Measurements from ENCODE around the gene AREL1. TPM values are rescaled to one million over a fixed set of nuclear protein-coding genes. Genes with fewer than 3 reads are reported as not detected.

Gene AREL1
- total RNA-seq, 1 experiment from 2014 or later, result 45.9 TPM

DNA sequence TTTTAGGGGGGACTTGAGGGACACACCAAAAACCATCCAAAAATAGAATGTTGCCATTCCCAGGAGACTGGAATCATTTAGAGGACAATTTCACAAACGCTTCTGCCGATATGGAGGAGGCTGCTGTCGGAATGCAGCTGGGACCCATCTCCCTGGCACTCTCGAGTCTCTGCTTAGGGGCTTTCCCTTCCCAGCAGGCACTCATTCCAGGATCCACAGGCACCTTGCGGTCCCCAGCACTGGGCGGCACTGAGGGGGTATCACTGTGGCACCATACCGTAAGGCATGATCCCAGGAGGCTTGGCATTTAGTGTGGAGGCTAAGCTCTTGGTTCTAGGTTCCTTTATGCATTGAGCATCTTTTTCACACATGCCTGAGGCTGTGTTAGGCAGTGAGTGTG is 64.3 kb downstream of the AREL1 start:
- DNase-seq (ENCODE audit: low read depth, low spot score) (no peak), ATAC-seq (no peak)
- no peak overlapping the region for H3K4me2 ChIP-seq (ENCODE audit: low read length)
- H3K4me1 ChIP-seq (ENCODE audit: control insufficient read depth in 1 of 2, insufficient read depth in 2 of 2, low read length in 2 of 2), result no peaks in the 10 kb centered on the region; a peak in 1 of 4 replicates
- no peaks in the 10 kb centered on the region for H3K9me3 ChIP-seq (ENCODE audit: control insufficient read depth in 1 of 2, insufficient read depth in 1 of 2, low read depth in 1 of 2, low read length in 2 of 2)
- no peaks in the 10 kb centered on the region for H3K79me2 ChIP-seq (ENCODE audit: insufficient read depth, low read length)
- H2AFZ ChIP-seq (ENCODE audit: low read depth, low read length, poor library complexity, severe bottlenecking), result no peak overlapping the region
- no peaks in the 10 kb centered on the region for H3K9me2 ChIP-seq (ENCODE audit: insufficient read depth)
- ChIA-PET CTCF (no interaction called here), POLR2A (no interaction called here), RAD21 (ENCODE audit: low non-redundant PET in 1 of 2, low total read pairs in 2 of 2, uncharacterized antibody in 2 of 2, unreplicated experiment in 2 of 2) (interaction anchor here in 1 of 2 experiments (1.6 kb wide), 1 partner anchor 40 kb away, joined by 3 read pairs; no protein-coding TSS in a partner anchor)
- H3K9ac ChIP-seq (ENCODE audit: low read length), result no peak overlapping the region
- H3K36me3 ChIP-seq (ENCODE audit: control insufficient read depth in 1 of 2, insufficient read depth in 2 of 2, low read length in 2 of 2), result no peaks in the 10 kb centered on the region
- no peak overlapping the region for H3K27ac ChIP-seq (ENCODE audit: low read depth, low read length)
- H3K27me3 ChIP-seq (ENCODE audit: insufficient read depth, low read length), result no peaks in the 10 kb centered on the region
- intact Hi-C loops (cut with micrococcal nuclease), result no loop called here
- no peak overlapping the region for H3K4me3 ChIP-seq (replicated peaks in 1 of 2; ENCODE audit: low read depth in 1 of 2, low read length in 2 of 2)
- no peak for TF ChIP-seq JUND (IDR thresholded peaks at IDR 0.05)
- TF ChIP-seq, protein P1, sequence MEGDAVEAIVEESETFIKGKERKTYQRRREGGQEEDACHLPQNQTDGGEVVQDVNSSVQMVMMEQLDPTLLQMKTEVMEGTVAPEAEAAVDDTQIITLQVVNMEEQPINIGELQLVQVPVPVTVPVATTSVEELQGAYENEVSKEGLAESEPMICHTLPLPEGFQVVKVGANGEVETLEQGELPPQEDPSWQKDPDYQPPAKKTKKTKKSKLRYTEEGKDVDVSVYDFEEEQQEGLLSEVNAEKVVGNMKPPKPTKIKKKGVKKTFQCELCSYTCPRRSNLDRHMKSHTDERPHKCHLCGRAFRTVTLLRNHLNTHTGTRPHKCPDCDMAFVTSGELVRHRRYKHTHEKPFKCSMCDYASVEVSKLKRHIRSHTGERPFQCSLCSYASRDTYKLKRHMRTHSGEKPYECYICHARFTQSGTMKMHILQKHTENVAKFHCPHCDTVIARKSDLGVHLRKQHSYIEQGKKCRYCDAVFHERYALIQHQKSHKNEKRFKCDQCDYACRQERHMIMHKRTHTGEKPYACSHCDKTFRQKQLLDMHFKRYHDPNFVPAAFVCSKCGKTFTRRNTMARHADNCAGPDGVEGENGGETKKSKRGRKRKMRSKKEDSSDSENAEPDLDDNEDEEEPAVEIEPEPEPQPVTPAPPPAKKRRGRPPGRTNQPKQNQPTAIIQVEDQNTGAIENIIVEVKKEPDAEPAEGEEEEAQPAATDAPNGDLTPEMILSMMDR (IDR thresholded peaks at IDR 0.05 in 2 of 3, conservative IDR thresholded peaks at IDR 0.05 in 1 of 3; ENCODE audit: borderline replicate concordance in 1 of 3, insufficient read depth in 1 of 3, low read depth in 2 of 3, low read length in 2 of 3), result no peak
- TF ChIP-seq, protein P2, sequence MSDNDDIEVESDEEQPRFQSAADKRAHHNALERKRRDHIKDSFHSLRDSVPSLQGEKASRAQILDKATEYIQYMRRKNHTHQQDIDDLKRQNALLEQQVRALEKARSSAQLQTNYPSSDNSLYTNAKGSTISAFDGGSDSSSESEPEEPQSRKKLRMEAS (IDR thresholded peaks at IDR 0.05), result no peak
- TF ChIP-seq ZNF274 (IDR thresholded peaks at IDR 0.05; ENCODE audit: low read depth, low read length), result no peak
- TF ChIP-seq, protein P3, sequence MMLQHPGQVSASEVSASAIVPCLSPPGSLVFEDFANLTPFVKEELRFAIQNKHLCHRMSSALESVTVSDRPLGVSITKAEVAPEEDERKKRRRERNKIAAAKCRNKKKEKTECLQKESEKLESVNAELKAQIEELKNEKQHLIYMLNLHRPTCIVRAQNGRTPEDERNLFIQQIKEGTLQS (IDR thresholded peaks at IDR 0.05), result no peak
- no peak for TF ChIP-seq EZH2 (IDR thresholded peaks at IDR 0.05)
- no peak for TF ChIP-seq TCF7L2 (IDR thresholded peaks at IDR 0.05; ENCODE audit: borderline replicate concordance, extremely low read depth, insufficient read depth, insufficient read length)
- no peaks in the 10 kb centered on the region for H4K20me1 ChIP-seq (ENCODE audit: insufficient read depth)
- no TSS peak for BruUV-seq (replicated peaks)
